Heart left ventricle (tissue), 13 donors: ENCODE measurements around the gene ERI3.

Source experiments
- CTCF ChIP-seq, 12 donors: fragments of 200-600 bp; sonication (generic) in 4 of 12; IDR thresholded peaks; one replicate each; pipeline versions ENCODE4 v1.5.0 to v1.8.0; 2018 to 2022; ENCODE audit warnings: antibody characterized with exemption in 12 of 12, mild to moderate bottlenecking in 5 of 12
- POLR2A ChIP-seq, 2 donors: fragments of 450-650 bp; IDR thresholded peaks; one replicate each; pipeline ENCODE4 v1.6.1; 2017; ENCODE audit warnings: antibody characterized with exemption in 2 of 2, mild to moderate bottlenecking in 2 of 2, moderate library complexity in 2 of 2
- donor health status: ischemic (EF 13 %, LVEDD 7.1; RV severe dilation, severe dysfunction).
- donor health status: DM: no; HTN: yes; CAD: no.
- donor health status: DM: no; HTN: no; CAD: no.
- donor health status: ischemic (EF 25% LVEDD 6.9; RV normal size, moderate dysfunction).
- donor health status: ischemic (EF 25% LVEDD 5.7; RV mildly dilated, moderate dysfunction).
- donor health status: ischemic (EF 35%, LVEDD 5.7; RV mildly dilated, moderate dysfunction).
- donor health status: nonischemic (EF 11% LVEDD 7.7; RV severe dilation, severe dysfunction).
- donor health status: DM: yes; HTN: yes; CAD: no.
- donor health status: PGD.
- donor health status: ischemic (EF 29% LVEDD 5.4; RV normal size, mild dysfunction).
- donor health status: nonischemic (EF 23%, LVEDD 6.1; RV moderate dilation, normal function).

GRCh38 chr1:44377925-44378784 lies 23.1 kb upstream of the ERI3 start:
- TF ChIP-seq CTCF (IDR thresholded peaks at IDR 0.05) (peak; percentile 59 to 85 (median 74)), POLR2A (IDR thresholded peaks at IDR 0.05) (no peak)
